H1 (cell line): Measurements from ENCODE around the gene SYNJ2. TPM values are rescaled to one million over a fixed set of nuclear protein-coding genes. Genes with fewer than 3 reads are reported as not detected.

Experiments
- polyA plus RNA-seq, 7 experiments: library from polyadenylated mRNA; depleted of rRNA in 3 of 7; stranded (reverse) in 5 of 7; unstranded in 2 of 7; fragments of >200 nt in 5 of 7; fragments of 200-250 nt in 2 of 7; gene quantifications; 1 replicate in 5 of 7; 2 replicates in 1 of 7; 4 replicates in 1 of 7; pipeline versions ENCODE4 v1.2.1 to v1.2.3, GENCODE V29; 2011 to 2013; ENCODE audit warnings: missing spikeins in 2 of 7, mixed read lengths in 2 of 7
- total RNA-seq: library from RNA; stranded (reverse); fragmentation: NEBNext Ultra II Directional; extraction: Animal tissue kit (Norgen Biotek cat#: 25700); gene quantifications from 2 replicates; pipeline ENCODE4 v1.2.1, GENCODE V29; 2021
- TF ChIP-seq, protein P1 (sequence below): IDR thresholded peaks from 2 replicates; pipeline ENCODE4 v1.6.1; 2012; ENCODE audit warnings: inconsistent platforms

Gene SYNJ2
- total and polyA plus RNA-seq, 2 of the 8 experiments (the other 6 are each of a cell fraction or from before 2014, with no cell fraction given): 3.7 to 13.9 TPM

DNA sequence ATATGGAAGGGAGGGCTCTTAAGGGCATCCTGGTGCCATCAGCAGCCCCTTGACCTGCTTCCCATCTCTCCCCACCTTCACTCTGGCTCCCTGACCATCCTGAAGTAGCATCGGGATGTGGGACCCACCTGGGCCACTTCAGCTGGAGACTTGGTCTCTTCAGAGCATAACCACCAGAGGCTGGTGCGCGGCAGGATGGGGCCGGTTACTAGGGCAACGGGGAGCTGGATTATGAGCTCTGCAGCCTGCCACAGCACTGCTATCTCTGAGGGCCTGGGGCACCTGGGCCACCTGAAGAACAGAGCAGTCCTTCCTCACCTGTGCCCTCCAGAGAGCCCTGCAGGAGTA lies 79.7 kb downstream of the SYNJ2 start (continued):
- TF ChIP-seq, protein P1, sequence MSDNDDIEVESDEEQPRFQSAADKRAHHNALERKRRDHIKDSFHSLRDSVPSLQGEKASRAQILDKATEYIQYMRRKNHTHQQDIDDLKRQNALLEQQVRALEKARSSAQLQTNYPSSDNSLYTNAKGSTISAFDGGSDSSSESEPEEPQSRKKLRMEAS: no peak
- TF ChIP-seq, all 59 proteins: peak for 0
